HG02571 (cell line): ENCODE measurements around the gene MCF2L.

Source experiments
- ATAC-seq: cut with Tn5 transposase; IDR thresholded peaks from one replicate; pipeline ENCODE4 v1.9.1; 2021; ENCODE audit warnings: mild to moderate bottlenecking, moderate library complexity; ENCODE audit not compliant: unreplicated experiment

Gene MCF2L

DNA sequence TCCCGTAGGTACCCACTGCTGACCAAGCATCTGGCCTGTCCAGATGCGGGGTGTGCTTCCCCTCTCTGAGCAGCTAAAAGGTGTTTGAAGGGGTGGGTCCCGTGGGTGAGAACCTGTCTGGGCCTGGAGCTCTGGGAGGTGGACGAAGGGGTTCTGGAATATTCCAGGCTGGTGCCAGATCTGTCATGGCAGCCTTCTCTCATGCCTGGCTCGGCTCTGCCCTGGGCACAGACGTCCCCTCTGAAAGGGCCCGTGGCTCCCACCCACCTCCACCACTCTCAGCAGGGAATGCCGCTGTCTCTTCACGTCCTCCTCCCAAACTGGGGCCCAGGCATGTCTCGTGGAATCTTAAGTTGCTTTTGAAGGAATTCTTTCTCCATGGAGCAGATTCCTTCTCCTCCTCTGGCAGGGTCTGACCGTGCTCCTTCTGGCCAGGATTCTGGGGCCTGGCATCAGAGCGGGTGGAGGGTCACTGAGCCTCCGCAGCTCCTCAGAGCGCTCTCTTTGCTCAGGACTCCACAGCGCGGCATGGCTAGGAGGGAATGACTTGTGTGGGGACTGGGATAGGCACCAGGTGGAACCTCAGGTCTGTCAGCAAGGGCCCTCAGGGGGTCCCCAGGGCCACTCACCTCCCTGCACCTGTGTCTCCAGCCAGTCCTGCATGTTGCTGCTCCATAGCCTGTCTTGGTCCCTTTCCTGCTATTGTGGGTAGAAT is 5.9 kb upstream of the MCF2L start:
- ATAC-seq: no peak

DNA sequence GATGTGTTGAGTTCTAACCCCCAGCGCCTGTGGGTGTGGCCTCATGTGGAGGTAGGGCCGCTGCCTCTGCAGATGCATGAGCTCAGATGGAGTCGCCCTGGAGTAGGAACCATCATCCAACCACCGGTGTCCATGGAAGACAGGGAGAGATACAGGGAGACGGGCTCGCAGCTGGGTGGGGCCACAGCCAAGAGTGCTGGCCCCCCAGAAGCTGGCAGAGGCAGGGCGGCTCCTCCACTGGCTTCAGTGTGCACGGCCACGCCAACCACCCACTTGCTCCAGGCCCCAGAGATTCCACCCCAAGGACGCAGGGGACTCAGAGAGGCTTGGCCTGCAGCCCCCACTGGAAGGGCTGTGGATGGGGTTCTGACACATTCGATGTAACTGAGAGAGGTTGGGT is 5.4 kb upstream of the MCF2L start:
- ATAC-seq: no peak

DNA sequence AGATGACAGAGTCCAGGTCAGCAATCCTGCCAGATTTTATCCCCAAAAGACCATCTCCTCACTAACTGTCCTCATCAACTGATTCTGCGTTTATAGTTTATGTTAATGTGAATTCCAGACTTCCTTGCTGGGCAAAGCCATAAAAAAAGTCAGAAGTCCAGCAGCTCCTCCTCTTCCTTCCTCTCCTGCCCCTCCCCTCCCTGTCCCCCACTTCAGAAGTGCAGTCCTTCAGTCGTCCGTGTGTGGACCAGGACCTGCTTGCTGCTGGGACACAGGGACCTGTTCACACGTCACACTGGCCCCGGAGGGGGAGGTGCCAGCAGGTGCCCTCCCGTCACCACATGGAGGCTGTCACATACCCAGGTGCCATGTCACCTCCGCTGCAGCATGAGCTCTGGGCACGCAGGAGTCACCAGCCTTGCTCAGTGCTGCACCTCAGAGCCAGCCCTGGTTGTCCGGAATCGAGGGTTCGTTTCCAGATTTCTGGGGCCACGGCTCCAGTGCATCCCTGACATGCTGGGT is 4.0 kb upstream of the MCF2L start:
- no peak for ATAC-seq

GRCh38 chr13:112965573-112966115 is 3.4 kb upstream of the MCF2L start:
- no peak for ATAC-seq

- no peak for ATAC-seq
Observed at GRCh38 chr13:112966776-112967175, 2.2 kb upstream of the MCF2L start.

GRCh38 chr13:112967686-112968379 is 1.2 kb upstream of the MCF2L start:
- ATAC-seq: no peak

GRCh38 chr13:112968380-112968909 is 569 bp upstream of the MCF2L start:
- ATAC-seq: no peak

- ATAC-seq: no peak
Observed at GRCh38 chr13:112969692-112970338, 801 bp downstream of the MCF2L start.

- ATAC-seq: no peak
Observed at GRCh38 chr13:112970552-112971287, 1.7 kb downstream of the MCF2L start.

DNA sequence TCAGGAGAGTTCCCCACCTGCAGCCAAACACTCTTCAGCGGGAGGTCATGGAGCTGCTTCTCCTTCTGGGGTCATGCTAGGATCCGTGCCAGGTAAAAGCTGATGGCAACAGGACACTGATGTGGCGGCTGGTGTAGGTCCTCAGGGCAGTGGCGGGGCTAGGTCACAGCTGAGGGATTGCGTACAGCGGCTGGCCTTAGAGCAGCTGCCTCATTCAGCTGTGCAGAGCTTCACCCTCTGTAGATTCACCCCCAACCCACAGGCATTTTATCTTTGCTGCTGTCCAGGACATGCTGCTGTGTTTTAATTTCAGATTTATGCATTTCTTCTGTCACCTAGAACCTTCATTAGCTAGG is 2.3 kb downstream of the MCF2L start:
- no peak for ATAC-seq

DNA sequence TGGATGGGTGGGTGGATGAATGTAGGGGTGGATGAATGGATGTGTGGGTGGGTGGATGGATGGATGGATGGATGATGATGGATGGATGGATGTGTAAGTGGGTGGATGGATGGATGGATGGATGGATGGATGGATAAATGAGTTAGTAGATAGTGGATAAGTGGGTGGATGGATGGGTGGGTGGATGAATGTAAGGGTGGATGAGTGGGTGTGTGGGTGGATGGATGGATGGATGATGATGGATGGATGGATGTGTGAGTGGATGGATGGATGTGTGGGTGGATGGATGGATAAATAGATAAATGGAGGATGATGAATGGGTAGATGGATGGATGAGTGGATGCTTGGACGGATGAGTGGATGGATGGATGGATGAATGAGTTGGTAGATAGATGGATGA is 3.2 kb downstream of the MCF2L start:
- ATAC-seq: no peak

- no peak for ATAC-seq
Observed at GRCh38 chr13:112972867-112973576, 4.0 kb downstream of the MCF2L start.

GRCh38 chr13:112973577-112973951 is 4.5 kb downstream of the MCF2L start:
- no peak for ATAC-seq

- no peak for ATAC-seq
Observed at GRCh38 chr13:112974125-112974524, 5.1 kb downstream of the MCF2L start.

DNA sequence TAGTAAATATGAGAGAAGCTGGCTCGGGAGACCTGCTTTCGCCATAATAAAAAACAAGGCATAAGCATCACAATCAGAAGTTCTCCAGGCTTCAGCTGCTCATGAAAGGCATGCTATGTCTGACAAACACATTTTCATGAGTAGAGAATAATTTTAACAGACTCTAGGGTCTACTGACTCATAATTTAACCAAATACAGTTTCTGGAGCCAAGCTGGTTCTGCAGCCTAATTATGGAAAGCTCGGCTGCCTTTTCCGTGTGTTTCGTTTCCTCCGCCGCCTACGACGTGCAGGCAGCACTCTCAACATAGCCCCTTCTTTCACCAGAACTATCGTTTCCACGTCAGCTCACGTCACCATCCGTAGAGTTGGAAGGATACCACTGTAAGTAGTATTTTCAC is 5.7 kb downstream of the MCF2L start:
- ATAC-seq: no peak

DNA sequence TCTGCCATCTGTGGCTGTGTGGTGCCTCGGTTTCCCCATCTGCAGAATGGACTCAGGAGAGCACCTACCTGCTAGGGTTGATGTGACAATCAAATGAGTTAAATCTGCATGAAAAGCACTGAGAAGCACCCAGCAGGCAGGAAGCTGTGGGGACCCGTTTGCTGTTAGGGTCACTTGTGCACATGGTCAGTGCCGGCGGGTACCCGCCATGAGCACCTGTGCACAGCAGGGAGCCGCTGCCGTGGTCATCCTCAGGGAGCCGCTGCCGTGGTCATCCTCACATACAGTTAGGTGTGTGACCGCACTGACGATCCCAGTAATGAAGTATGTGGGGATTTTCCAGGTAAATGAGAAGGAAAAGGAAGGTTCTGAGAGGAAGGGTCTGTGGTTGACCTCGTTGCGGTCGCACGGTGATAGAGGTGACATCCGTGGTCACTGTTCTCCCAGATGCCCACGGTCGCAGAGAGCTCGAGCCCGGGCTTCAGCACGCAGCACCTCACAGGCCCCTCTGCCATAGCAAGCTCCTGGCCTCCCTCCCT is 6.5 kb downstream of the MCF2L start:
- no peak for ATAC-seq

DNA sequence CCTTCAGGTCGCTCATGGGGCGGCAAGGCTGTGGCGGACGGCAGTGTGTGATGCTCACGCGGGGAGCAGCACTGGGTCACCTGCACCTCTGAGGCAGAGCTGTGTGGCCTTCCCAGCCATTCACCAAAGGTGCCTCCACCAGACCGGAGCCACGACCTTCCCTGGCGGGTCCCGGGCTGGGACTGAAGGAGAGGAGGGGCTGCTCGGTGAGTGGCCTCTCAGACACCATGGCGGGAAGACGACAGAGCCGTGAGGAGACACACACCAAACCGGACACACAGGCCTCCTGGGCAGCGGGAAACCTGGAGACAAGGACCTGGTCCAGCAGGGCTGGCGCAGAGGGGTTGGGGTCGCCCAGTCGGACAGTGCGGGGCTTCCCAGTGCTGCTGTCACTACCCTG is 7.5 kb downstream of the MCF2L start:
- no peak for ATAC-seq

GRCh38 chr13:112977091-112977490 is 8.1 kb downstream of the MCF2L start:
- ATAC-seq: no peak

DNA sequence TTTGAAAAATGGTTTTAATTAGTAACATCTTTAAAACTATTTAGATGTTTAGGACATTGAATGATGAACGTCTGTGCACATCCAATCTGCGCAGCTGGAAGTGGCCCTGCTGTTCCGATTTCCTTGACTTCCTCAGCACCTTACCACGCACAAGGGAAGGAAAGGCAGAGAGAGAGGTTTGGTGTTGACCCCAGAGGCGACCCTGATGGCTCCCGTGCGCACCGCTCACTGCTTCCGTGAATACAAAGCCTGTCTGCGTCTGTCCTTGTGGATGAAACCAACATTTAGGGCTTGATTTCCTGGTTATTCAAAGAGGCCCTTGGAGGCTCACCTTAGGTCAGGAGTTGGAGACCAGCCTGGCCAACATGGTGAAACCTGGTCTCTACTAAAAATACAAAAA is 8.5 kb downstream of the MCF2L start:
- ATAC-seq: no peak
